ENCODE data around the gene MICALL1.

The MICALL1 gene

DNA sequence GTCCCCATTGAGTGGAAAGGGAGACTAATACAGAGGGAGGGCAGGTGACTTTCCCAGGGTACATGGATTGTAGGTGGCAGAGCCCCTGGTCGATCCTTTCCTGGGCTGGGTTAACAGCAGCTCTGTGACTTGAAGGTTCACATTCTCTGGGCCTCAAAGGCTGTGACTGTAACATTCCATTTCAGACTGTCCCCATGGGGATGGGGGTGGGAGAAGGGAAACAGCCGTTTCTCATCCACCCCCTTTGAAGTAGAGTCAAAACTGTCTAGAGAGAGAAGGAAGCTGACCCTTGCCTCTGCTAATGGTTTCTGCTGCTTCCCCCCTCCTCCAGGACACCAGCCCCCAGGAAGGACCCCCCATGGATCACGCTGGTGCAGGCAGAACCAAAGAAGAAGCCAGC, 19.2 kb downstream of the MICALL1 start:
- TF ChIP-seq TAF1 (IDR thresholded peaks at IDR 0.05; ENCODE audit: low read depth, low read length) (no peak), POLR2A (IDR thresholded peaks at IDR 0.05; ENCODE audit: low read depth, low read length) (no peak), SPI1 (IDR thresholded peaks at IDR 0.05; ENCODE audit: low read depth, low read length) (no peak), POLR2AphosphoS5 (IDR thresholded peaks at IDR 0.05; ENCODE audit: low read depth, low read length) (no peak)
- DNase-seq (ENCODE audit: insufficient read length, low spot score) (no peak), FAIRE-seq (no peak)

DNA sequence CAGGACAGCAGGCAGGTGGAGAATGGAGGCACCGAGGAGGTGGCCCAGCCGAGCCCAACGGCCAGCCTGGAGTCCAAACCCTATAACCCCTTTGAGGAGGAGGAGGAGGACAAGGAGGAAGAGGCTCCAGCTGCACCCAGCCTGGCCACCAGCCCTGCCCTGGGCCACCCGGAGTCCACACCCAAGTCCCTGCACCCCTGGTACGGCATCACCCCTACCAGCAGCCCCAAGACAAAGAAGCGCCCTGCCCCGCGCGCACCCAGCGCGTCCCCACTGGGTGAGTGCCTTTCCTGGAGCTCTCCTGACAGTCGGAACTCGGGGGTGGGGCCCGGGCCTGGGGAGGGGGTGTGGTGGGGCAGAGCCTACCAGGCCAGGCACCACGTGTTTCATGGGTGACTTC, 19.7 kb downstream of the MICALL1 start:
- no peak for FAIRE-seq
- TF ChIP-seq POLR2A (IDR thresholded peaks at IDR 0.05; ENCODE audit: low read depth, low read length) (no peak), PAX5 (IDR thresholded peaks at IDR 0.05; ENCODE audit: insufficient read depth, low read length, severe bottlenecking) (no peak), POLR2AphosphoS5 (IDR thresholded peaks at IDR 0.05; ENCODE audit: low read depth, low read length) (no peak), SPI1 (IDR thresholded peaks at IDR 0.05; ENCODE audit: low read depth, low read length) (no peak), TAF1 (IDR thresholded peaks at IDR 0.05; ENCODE audit: low read depth, low read length) (no peak), POU2F2 (IDR thresholded peaks at IDR 0.05; ENCODE audit: low read depth, low read length) (no peak)
- no peak for DNase-seq (ENCODE audit: insufficient read length, low spot score)

DNA sequence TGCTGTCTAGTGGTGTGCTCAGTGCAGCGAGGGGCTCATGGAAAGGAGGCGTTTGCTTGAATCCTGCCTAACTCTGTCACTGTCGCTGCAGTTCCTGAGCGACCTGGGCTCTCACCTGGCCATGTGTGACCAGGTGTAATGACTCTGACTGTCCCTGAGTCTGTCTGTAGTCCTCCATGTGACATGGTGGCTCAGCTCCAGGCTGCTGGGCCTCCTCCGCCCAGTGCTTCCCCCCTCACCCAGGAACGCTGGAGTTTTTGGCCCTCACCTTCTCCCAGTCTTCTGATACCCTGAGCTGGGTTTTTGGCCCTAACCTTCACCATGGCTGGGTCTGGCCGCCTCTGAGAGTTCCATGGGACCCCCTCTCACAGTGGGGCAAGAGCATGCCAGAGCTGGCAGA, 20.3 kb downstream of the MICALL1 start:
- TF ChIP-seq POU2F2 (IDR thresholded peaks at IDR 0.05; ENCODE audit: low read depth, low read length) = no peak
- FAIRE-seq = no peak
- DNase-seq (ENCODE audit: insufficient read length, low spot score) = no peak

DNA sequence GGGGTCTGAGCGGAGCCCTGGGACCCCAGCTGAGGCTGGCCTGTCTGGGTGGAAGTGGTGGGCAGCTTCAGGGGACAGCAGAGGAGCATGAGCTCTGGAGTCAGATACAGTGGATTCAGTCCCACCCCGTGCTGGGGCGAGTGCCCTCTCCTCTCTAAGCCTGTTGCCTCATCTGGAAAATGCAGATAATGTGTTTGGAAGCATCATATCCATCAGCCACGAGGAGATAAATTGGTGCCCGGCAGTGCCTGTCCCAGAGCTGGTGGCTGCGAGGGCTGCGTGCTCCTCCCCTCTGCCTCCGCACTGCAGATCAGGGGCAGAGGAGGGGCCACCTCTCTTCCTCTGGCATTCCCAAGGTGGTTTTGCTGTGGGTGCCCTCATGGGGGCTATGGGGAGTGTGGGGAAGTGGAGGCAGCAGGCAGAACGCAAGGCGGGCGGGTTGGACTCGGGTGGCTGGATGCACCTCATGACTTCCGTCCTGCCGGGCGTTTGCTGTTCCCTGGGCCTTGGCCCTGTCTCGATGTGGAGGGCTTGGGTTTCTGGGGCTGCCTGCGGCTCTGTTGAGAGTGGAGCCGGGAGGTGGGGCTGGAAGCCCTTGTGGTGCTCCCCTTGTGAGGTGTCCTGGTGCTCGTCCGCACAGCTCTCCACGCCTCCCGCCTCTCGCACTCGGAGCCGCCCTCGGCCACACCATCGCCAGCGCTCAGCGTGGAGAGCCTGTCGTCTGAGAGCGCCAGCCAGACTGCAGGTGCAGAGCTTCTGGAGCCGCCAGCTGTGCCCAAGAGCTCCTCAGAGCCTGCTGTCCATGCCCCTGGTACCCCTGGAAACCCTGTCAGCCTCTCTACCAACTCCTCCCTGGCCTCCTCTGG, 20.9 kb downstream of the MICALL1 start:
- FAIRE-seq (no peak), DNase-seq (ENCODE audit: insufficient read length, low spot score) (no peak)
- no peak for TF ChIP-seq POLR2A (IDR thresholded peaks at IDR 0.05; ENCODE audit: low read depth, low read length)
- TF ChIP-seq POLR2AphosphoS5 (IDR thresholded peaks at IDR 0.05; ENCODE audit: low read depth, low read length) = no peak
- no peak for TF ChIP-seq TAF1 (IDR thresholded peaks at IDR 0.05; ENCODE audit: low read depth, low read length)
- no peak for TF ChIP-seq SPI1 (IDR thresholded peaks at IDR 0.05; ENCODE audit: low read depth, low read length)
- TF ChIP-seq PAX5 (IDR thresholded peaks at IDR 0.05; ENCODE audit: insufficient read depth, low read length, severe bottlenecking) = no peak
- no peak for TF ChIP-seq POU2F2 (IDR thresholded peaks at IDR 0.05; ENCODE audit: low read depth, low read length)

DNA sequence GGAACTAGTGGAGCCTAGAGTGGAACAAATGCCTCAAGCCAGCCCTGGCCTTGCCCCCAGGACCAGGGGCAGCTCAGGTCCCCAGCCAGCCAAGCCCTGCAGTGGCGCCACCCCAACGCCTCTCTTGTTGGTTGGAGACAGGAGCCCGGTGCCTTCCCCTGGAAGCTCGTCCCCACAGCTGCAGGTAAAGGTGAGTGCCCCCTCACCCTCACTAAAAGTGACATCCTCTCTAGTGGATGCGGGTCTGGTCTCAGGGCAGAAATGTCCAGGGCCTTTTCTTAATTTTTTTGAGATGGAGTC, 21.5 kb downstream of the MICALL1 start:
- TF ChIP-seq TAF1 (IDR thresholded peaks at IDR 0.05; ENCODE audit: low read depth, low read length) = no peak
- TF ChIP-seq POLR2A (IDR thresholded peaks at IDR 0.05; ENCODE audit: low read depth, low read length) = no peak
- no peak for TF ChIP-seq SPI1 (IDR thresholded peaks at IDR 0.05; ENCODE audit: low read depth, low read length)
- no peak for TF ChIP-seq POLR2AphosphoS5 (IDR thresholded peaks at IDR 0.05; ENCODE audit: low read depth, low read length)
- no peak for TF ChIP-seq POU2F2 (IDR thresholded peaks at IDR 0.05; ENCODE audit: low read depth, low read length)
- TF ChIP-seq PAX5 (IDR thresholded peaks at IDR 0.05; ENCODE audit: insufficient read depth, low read length, severe bottlenecking) = no peak
- DNase-seq (ENCODE audit: insufficient read length, low spot score) (no peak), FAIRE-seq (no peak)

DNA sequence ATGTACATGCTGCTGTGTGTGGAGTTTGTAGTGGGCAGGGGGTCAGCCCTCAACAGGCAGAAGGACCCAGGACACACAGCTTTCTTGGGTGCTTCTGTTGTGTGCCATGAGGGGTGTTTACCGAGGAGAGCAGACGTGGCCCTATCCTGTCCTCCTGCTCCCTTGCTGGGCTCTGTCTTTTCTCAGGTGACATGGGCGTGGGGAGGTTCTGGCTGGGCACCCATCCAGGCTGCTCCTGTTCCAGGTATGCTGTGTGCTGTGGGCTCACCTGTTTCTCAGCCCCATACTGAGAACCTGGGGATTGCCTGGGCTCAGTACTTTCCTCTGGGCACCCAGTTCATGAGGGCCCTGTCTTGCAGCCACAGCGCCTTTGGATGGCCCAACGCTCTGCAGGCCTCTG, 23.3 kb downstream of the MICALL1 start:
- TF ChIP-seq POLR2A (IDR thresholded peaks at IDR 0.05; ENCODE audit: low read depth, low read length) (no peak), POLR2AphosphoS5 (IDR thresholded peaks at IDR 0.05; ENCODE audit: low read depth, low read length) (no peak), SPI1 (IDR thresholded peaks at IDR 0.05; ENCODE audit: low read depth, low read length) (no peak), TAF1 (IDR thresholded peaks at IDR 0.05; ENCODE audit: low read depth, low read length) (no peak), POU2F2 (IDR thresholded peaks at IDR 0.05; ENCODE audit: low read depth, low read length) (no peak), PAX5 (IDR thresholded peaks at IDR 0.05; ENCODE audit: insufficient read depth, low read length, severe bottlenecking) (no peak)
- no peak for FAIRE-seq
- no peak for DNase-seq (ENCODE audit: insufficient read length, low spot score)

DNA sequence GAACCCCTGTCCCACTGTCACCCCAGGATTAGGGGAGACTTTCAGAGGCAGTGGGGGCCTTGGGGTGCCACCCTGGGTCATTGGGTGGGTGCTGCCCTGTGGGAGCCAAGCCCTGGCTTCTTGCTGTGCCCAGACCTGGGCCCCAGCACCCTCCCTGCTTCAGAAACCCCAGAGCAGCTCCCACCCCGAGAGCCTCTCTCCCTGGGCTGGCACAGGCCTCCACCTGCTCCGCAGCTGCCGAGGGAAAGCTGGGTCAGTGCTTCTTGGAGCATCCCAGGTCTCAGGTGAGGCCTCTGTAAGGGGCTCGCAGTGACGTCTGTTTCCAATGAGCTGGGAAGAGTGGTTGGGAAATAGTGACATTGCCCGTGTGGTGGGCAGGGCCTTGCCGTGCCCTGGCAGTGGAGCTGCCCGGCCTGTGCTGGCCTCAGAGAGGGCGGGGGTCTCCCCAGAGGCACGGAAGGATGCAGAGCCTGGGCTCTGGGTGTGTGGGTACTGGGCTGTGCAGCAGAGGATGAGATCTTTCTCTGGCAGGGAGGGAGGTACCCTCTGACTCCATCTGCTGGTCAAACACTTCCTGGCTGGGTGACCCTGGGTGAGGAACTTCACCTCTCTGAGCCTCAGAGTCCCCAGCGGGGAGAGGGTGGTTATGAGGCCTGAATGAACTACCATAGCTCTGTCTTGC, 24.3 kb downstream of the MICALL1 start:
- DNase-seq (ENCODE audit: insufficient read length, low spot score) (peak; percentile 52), FAIRE-seq (peak; percentile 69)
- TF ChIP-seq TAF1 (IDR thresholded peaks at IDR 0.05; ENCODE audit: low read depth, low read length) (no peak), POLR2A (IDR thresholded peaks at IDR 0.05; ENCODE audit: low read depth, low read length) (no peak), POLR2AphosphoS5 (IDR thresholded peaks at IDR 0.05; ENCODE audit: low read depth, low read length) (no peak), PAX5 (IDR thresholded peaks at IDR 0.05; ENCODE audit: insufficient read depth, low read length, severe bottlenecking) (no peak), SPI1 (IDR thresholded peaks at IDR 0.05; ENCODE audit: low read depth, low read length) (no peak), POU2F2 (IDR thresholded peaks at IDR 0.05; ENCODE audit: low read depth, low read length) (no peak)

DNA sequence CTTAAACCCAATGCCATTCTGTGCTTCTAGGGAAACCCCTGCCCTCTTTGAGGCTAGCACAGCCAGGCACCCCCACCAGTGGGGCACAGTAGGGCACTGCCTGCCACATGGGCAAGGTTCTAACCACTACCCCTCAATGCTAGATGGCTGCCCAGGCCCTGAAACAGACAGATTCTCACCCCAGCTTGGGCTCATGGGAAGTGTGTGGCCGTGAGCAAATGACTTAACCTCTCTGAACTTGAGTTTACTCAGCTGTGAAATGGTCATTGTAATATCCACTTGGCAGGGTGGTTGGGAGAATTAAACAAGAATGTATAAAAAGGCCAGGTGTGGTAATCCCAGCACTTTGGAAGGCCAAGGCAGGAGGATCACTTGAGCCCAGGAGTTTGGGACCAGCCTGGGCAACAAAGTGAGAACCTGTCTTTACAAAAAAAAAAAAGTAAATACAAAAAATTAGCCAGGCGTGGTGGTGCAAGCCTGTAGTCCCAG, 24.9 kb downstream of the MICALL1 start:
- FAIRE-seq = no peak
- DNase-seq (ENCODE audit: insufficient read length, low spot score) = no peak
- TF ChIP-seq POU2F2 (IDR thresholded peaks at IDR 0.05; ENCODE audit: low read depth, low read length) (no peak), POLR2AphosphoS5 (IDR thresholded peaks at IDR 0.05; ENCODE audit: low read depth, low read length) (no peak), PAX5 (IDR thresholded peaks at IDR 0.05; ENCODE audit: insufficient read depth, low read length, severe bottlenecking) (no peak), TAF1 (IDR thresholded peaks at IDR 0.05; ENCODE audit: low read depth, low read length) (no peak), SPI1 (IDR thresholded peaks at IDR 0.05; ENCODE audit: low read depth, low read length) (no peak), POLR2A (IDR thresholded peaks at IDR 0.05; ENCODE audit: low read depth, low read length) (no peak)

DNA sequence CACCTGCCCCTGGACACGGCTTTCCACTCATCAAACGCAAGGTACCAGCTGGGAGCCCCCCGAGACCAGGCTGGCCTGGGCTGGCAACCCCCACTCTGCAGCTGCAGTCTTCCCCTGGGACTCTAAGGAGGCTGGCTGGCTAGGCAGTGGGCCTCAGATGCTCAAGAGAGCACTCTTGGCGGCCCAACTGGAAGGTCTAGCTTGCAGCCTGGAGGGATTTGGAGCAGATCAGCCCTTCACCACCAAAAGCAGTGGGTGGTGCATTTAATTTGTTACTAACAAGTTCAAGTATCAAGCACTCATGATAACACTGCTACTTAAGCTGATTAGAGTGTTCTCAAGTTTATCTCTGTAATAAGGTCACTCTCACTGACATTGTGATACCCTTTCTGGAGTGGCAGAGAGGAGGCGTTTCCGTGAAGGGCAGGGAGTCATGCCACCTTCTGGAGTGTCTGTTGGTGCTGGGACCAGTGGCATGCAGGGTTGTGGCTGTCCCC, 25.8 kb downstream of the MICALL1 start:
- FAIRE-seq = no peak
- TF ChIP-seq POU2F2 (IDR thresholded peaks at IDR 0.05; ENCODE audit: low read depth, low read length) (no peak), PAX5 (IDR thresholded peaks at IDR 0.05; ENCODE audit: insufficient read depth, low read length, severe bottlenecking) (no peak), POLR2A (IDR thresholded peaks at IDR 0.05; ENCODE audit: low read depth, low read length) (no peak), POLR2AphosphoS5 (IDR thresholded peaks at IDR 0.05; ENCODE audit: low read depth, low read length) (no peak), SPI1 (IDR thresholded peaks at IDR 0.05; ENCODE audit: low read depth, low read length) (no peak), TAF1 (IDR thresholded peaks at IDR 0.05; ENCODE audit: low read depth, low read length) (no peak)
- DNase-seq (ENCODE audit: insufficient read length, low spot score) = no peak
